ENCODE measurements around the gene RAMP3.

DNA sequence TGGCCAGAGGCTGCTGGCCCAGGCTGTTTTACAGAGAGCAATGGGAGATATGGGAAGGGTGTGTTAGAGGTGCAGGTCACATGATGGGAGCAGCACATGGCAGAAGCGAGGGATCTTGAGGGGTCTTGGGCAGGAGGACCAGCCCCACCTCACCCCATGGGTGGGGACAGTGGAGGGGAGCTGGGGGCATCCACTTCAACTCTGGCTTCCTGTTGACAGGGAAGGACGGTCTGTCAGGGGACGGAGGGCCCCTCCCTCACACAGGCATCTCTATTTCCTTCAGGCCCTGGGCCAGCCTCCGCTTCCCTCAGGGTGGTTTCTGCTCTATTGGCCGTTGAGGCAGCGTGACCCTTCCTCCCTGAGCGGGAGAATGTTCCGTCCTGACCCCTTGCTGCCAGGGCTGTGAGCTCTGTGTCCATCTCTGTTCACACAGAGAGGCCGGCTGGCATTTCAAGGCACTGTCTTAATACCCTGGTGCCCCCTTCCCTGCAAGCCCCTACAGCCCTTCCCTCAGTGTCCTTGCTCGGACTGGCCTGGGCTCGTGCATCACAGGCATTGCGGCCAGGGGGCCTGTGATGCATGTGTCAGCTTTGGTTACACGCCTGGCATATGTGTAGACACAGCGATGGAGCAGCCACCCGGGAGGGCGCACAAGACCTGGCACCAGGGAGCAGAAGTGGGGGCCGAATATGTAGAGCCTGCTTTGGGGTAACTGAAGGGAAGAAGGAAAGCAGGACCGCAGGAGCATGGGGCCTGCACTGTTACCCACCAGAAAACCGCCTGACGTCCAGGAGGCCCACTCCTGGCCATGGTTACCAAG, 31.8 kb downstream of the RAMP3 start:
- TF ChIP-seq CTCF (IDR thresholded peaks at IDR 0.05) (no peak), EP300 (IDR thresholded peaks at IDR 0.05) (no peak), POLR2AphosphoS5 (IDR thresholded peaks at IDR 0.05) (no peak)

Measured in suprapubic skin (tissue), 4 donors.